HG03159 (cell line): Measurements from ENCODE around the gene SRD5A2.

Experiments
- ATAC-seq: cut with Tn5 transposase; IDR thresholded peaks from one replicate; pipeline ENCODE4 v1.9.1; 2021; ENCODE audit warnings: mild to moderate bottlenecking, moderate library complexity; ENCODE audit not compliant: unreplicated experiment

The SRD5A2 gene, protein sequence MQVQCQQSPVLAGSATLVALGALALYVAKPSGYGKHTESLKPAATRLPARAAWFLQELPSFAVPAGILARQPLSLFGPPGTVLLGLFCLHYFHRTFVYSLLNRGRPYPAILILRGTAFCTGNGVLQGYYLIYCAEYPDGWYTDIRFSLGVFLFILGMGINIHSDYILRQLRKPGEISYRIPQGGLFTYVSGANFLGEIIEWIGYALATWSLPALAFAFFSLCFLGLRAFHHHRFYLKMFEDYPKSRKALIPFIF

DNA sequence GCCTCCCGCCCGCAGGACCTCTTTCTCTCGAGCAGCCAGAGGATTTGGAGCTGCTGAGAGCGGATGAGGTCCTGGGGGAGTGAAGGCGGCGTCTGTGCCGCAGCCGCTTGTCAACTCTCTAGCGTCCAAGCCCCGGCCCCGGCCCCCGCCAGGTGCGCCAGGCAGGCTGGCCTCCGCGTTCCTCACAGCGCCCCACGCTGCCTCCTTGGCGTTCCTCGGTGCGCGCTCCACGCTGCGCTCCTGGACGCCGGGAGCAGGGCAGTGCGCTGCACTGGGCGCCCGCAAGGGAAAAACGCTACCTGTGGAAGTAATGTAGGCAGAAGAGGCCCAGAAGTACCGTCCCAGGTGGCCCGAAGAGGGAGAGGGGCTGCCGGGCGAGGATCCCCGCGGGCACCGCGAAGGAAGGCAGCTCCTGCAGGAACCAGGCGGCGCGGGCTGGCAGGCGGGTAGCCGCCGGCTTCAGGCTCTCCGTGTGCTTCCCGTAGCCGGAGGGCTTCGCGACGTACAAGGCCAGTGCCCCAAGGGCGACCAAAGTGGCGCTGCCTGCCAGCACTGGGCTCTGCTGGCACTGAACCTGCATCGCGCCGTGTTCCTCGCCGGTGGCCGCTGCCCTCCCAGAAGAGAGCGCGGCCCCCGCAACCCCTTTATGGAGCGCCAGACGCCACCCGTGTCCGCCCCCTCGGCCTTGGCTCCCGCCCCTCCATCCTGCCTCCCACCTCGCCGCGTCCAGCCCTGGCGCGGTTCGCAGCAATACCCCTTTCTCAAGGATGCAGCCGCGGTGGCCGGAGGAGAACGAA, at the start of gene SRD5A2:
Gene SRD5A2, minus strand, starts transcription at position 618 of the 797 bp plus-strand sequence. Its CDS starts 38 bp downstream, at position 580.
- ATAC-seq, result no peak

DNA sequence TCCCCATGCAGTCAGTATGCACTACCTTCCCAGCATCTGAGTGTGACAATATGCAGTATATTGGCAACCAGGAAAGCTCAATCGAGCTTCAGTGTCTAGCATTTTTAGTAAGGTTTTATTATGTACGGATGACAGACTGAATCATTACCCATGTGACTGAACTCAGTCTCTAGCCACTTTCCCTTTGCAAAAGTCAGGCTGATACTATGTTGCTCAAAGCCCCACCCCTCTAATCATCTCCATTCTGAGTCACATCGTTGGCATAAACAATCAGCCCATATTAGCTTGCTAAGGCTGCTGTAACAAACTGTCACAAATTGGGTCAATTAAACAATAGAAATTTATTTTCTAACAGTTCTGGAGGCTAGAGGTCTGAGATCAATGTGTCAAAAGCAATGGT, 25.8 kb upstream of the SRD5A2 start:
- ATAC-seq, result no peak

DNA sequence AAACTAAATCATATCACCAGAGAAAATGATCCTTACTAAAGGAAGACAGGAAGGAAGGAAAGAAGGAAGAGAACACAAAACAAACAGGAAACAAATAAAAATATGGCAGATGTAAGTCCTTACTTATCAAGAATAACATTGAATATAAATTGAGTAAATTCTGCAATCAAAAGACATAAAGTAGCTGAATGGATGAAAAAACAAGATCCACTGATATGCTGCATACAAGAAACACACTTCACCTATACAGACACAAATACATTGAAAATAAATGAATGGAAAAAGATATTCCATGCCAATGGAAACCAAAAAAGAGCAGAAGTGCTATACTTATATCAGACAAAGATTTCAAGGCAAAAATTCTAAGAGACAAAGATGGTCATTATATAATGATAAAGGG, 18.0 kb upstream of the SRD5A2 start:
- no peak for ATAC-seq

DNA sequence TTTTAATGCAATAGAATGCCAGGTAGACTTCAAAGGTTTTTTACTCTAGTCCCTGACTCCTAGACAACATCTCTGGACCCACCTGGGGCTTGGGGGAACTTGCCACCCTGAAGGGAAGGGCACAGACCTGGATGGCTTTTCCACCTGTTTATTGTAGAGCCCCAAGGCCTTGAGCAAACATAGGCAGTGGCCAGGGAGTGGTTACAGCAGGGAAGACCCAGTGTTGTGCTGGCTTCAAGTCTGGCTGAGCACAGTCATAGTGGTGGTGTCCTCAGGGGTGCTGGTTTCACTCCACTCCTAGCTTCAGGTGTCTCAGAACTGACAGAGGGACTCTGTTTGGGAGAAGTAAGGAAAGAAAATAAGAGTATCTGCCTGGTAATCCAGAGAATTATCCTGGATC, 5.5 kb upstream of the SRD5A2 start:
- ATAC-seq, result no peak

DNA sequence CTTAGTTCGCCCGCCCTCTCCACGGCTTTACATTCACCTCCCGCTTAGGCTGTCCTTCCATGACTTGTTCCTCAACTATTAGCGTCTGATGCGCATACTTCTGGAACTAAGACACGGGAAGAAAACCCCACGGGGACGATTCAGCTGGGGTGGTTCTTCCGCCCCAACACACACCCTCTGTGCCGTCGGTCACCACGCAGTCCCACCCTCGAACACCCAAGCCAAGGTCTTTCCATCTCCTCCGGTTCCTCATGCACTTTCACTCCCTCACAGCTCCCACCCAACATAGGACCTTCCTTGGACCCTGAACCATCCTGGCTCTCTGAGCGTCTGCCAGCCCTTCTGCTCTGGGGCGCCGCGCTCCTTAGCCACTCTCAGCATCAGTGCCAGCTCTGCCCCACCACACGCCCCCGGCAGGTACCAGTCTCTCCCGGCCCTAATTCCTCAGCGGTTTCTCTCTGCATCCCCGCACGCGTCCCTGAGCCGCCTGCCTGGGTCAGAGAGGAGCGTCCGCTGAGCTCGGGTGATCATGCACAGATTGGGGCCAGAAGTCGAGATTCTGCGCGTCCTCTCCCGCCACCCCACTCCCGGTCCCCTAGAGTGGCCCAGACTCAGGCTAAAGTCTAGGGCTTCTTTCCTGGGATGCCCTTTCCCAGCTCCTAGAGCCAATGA, 522 bp upstream of the SRD5A2 start:
- ATAC-seq, result no peak

DNA sequence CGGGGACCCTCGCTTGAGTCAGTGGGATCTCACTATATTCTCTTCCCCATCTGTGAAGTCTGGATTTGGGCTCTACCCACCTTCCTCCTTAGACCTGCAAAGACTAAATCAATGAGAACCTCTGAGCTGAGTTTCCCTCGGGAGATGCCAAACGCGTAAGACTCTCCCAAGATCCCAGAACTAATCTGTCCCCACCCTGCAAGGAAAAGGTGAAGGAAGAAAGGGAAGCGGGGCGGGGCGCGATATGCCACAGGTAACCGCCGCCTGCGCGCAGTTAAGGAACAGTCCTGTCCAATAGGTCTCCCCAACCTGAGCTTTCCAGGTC, 780 bp downstream of the SRD5A2 start:
- no peak for ATAC-seq

DNA sequence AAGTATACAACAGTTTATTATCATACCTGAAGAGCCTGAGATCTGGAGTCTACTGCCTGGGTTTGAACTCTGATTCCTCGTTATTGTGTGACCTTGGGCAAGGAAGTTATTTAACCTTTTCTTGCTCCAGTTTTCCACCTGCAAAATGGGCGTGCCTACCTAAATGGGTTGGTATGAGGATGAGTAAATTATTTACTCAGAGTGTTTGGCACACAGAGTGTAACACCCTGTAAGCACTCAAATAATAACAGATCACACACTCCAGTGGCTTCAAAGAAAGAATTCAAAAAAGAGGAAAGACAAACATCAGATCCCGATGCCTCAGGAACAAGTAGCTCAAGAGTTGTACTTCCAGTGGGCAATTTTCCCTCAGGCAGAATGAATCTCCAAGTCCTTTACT, 2.4 kb downstream of the SRD5A2 start:
- no peak for ATAC-seq

DNA sequence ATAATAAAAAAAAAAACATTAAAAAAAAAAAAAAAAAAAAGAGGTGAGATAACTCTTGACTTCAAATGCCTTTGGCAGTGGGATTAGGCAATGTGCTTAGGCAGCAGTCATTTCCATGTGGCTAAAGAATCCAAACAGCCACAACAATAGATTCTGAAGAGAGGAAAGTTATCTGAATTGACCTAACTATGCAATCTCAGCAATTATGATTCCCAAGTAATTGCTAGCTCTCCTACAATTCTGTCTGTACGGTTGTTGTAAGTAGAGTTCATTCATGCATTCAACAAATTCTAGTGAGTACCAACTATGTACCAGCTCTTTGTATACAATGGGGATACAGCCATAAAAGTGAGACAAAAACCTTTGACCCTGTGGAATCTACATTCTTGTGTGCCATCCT, 3.6 kb downstream of the SRD5A2 start:
- no peak for ATAC-seq

DNA sequence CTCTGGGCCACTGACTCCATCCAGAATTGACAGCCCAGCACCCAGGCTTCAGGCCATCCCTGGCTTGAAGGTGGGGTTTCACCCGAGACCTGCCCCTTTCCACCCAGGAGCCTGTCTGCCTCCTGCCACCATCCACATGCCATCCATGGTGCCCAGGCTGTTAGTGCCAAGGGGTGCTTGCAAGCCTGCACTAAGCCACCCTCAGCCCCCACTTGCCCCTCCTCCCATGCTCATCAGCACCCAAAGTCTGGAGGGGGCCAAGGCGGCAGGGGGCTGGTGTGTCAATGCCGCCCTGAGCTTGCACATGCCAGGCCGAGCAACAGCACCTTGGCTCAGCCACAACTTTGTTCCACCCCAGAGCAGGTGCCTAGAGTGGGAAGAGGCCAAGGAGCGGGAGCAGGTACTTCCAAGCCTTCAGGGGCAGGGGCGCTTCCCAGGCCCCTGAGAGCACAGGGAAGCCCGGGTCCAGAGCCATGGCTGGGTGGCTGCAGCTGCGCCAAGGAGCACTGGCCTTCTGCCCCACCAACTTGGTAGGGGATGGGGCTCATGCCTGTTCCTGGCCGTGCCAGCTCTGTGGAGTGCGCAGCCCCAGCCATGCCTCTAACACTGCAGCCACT, 12.0 kb downstream of the SRD5A2 start:
- no peak for ATAC-seq

DNA sequence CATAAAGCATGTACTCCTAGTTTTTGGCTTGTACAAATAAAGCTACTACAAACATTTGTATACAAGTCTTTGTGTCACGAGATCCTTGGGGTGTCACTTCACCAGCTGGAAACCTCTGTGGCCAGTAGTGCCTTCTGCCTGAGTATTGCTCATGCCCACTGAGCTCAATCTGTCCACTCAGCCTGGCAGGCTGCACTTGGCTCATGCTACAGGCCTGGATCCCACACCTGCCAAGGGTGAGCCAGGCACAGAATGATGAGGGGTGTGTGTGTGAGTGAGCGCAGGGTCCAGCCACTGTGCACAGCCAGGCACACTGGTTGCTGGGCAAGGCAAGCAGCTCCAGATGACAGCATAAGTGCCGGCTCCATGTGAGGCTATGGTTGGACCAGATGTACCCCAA, 13.1 kb downstream of the SRD5A2 start:
- ATAC-seq, result no peak

DNA sequence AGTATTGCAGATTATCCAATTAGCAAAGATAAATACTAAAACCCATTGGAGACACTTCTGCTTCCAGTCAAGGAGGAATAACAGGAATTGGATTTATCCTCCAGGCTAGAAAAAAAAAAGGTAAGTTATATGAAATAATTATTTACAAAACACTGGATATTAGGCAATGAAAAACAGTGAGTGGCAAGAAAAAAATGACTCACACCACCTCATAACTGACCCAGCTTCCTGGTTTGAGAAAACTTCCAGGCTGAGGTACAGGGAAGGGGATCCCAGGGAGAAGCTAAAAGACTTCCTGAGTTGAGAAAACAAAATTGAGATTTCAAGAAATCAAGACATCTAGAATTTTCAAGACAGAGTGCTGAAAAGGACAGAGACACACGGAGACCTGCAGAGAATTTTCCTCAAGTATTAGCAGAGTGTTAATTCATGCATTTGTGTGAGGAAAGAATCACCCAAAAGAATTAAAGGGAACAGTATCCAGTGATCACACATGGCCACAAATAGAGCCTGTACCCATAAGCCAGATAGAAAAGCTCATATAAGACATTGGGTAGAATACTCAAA, 17.4 kb downstream of the SRD5A2 start:
- ATAC-seq, result no peak

DNA sequence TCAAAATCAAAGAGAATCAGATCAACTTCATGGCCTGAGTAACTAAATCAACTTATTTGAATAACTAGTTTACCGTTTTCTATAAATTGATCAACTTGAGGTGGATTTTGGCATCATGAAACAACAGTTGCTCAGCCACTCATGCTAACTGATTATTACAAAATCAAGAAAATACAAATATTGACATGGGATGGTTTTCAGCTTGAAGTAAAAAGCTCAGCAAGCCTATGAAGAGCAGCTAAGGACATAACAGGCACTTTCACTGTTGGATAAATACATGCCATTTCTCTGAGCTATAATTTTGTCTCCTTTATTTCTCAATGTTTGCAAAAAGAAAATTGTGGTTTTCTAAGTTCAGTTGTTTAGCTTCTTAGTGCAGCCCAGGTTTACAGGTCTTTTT, 18.9 kb downstream of the SRD5A2 start:
- ATAC-seq, result no peak

DNA sequence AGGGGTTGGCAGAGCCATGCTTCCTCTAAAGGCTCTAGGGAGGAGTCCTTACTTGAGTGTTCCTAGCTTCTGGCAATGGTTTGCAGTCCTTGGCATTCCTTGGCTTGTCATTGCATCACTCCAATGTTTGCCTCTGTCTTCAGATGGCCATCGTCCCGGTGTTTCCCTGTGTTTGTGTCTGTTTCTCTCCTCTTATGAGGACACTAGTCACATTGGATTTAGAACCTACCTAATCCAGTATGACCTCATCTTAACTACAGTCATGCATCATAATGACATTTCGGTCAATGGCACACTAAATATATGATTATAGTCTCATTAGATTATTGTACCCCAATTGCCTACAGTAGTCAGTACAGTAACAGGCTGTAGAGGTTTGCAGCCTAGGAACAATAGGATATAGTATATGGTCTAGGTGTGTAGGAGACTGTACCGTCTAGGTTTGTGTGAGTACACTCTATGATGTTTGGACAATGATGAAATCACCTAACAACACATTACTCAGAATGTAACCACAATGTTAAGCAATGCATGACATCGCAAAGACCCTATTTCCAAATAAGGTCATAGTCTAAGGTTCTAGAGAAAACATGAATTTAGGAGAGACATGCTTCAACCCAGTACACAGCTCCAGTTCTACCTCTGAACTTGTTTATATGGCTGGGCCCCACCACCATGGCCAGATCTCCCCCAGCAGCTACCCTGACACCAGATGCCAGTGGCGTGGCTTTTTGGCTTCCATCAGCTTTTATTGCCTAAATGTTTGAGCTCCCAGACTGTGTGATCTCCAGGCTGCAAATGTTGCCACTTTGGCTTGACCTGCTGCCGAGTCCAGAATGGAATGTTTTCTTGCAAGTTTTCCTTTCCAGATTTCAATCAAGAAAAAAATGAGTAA, 22.1 kb downstream of the SRD5A2 start:
- ATAC-seq, result no peak

DNA sequence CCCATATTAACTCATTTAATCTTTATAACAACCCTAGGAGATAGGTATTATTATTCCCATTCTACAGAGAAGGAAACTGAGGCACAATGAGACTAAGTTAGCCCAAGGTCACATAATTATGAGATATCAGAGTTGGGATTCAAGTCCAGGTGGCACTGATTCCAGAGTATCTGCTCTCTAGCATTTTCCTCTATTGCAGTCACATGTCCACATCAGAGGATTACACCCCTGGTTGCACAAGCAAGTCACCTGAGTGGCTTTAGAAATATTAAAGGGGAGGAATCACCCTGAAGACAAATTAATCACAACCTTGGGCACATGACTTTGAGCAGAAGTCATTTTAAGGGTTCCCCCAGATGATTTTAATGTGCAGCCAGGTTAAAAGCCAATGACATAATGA, 23.8 kb downstream of the SRD5A2 start:
- ATAC-seq, result no peak

DNA sequence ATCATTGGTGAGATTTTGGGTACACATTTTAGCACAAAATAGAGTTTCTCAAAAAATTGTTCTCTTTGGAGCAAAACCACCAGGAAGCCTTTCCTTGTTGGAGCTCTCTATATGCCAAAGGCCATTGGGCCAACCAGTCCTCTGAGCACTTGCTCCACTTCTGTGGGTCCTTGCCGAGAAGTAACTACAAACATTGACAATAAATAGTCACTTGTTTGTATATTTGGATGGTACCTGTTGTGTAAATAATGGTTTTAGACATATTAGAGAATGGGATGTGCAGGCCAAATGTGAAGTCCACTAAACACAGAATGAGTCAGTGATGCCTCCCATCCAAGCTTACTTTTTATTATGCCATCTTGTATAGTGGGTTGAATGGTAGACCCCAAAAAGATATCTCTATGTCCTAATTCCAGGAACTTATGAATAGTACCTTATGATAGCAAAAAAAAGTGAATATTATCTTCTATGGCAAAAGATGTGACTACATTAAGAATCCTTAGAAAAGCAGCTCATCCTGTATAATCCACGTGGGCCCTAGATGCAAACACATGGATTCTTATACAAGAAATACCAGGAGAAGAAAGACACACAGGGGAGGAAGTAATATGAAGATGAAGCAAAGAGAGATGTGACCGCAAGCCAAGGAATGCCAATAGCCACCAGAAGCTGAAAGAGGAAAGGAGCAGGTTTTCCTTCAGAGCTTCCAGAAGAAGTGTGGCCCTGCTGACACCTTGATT, 24.6 kb downstream of the SRD5A2 start:
- ATAC-seq, result no peak

DNA sequence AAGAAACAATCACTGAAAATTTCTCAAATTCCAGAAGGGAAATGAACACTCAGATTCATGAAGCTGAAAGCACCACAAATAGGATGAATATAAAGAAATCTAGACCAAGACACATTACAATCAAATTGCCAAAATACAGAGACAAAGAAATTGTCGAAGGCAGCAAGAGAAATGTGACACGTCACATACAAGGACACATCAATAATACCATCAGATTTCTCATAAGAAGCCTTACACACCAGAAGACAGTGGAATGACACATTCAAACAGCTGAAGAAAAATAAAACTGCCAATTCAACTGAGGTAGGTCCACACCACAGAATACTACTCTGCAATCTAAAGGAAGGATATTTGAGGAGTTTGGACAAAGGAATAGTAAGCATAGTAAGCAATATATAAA, 27.4 kb downstream of the SRD5A2 start:
- no peak for ATAC-seq

DNA sequence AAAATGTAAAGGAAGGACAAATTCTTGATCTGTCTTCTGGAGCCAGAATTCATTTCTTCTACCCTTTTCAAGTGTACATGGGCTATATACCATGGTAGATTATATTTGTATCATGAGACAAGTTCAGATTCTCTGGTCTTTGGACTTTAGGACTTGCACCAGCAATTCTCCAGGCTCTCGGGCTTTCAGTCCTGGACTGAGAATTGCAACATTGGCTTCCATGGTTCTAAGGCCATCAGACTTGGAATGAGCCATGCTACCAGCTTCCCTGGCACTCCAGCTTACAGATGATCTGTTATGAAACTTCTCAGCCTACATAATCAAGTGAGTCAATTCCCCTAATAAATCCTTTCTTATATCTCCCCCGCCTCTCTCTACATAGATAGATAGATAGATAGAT, 33.3 kb downstream of the SRD5A2 start:
- no peak for ATAC-seq

DNA sequence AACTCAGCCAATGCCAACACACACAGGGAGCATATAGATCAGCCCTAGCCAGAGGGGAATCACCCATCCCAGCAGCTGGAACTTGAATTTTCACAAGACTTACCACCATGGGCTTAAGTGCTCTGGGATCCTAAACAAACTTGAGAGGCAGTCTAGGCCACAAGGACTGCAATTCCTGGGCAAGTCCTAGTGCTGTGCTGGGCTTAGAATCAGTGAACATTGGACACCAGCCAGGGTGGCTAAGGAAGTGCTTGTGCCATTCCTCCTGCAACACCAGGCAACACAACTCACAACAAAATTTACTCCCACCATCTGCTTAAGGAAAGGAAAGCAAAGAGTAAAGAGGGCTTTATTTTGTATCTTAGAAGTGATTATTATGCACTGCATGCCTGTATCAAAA, 38.9 kb downstream of the SRD5A2 start:
- ATAC-seq, result no peak

DNA sequence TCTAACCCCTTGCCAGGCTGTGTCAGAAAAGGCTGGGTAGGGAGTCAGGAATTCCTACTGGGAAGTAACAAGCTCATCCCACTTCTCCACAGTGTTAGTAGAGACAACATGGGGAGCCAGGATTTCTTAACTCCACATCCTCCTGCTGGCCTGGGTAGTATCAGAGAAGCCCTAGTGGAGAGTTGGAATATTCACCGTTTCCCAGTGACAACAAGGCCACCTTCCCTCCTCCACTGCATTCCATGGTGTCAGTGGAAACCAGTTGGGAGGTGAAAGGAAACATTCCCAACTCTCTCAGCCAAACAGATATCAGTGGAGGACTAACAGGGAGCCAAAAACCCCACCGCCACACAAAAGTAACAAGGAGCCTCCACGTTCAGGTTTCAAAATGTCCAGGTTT, 41.2 kb downstream of the SRD5A2 start:
- ATAC-seq, result no peak

DNA sequence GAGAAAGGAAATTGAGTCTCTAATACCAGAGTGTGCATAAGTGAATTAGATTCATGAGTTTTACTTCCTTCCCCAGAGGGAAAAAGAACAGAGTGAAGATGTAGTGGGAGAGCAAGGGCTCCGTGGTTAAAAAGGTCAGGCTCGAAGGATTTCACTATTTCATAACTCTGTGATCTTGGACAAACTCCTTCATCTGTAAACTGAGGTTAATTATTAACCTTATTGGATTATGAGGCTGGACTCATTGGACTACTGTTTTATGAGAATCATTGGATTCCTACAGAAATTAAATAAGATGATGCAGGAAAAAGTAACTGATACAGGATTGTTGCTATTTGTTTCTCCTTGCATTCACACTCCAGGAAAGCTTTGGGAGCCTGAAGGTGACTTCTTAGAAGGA, 45.0 kb downstream of the SRD5A2 start:
- ATAC-seq, result no peak
